Stimulated activated naive CD4-positive, alpha-beta T cell (primary cell): ENCODE data around the gene SHD.
"Not testable (repeated sequence)": the region's sequence is repeated elsewhere in the genome, so short reads cannot be mapped to it uniquely, and the experiment has no call there.

ENCODE experiments used
- DNase-seq, 6 experiments: peaks; one replicate each; lab custom pipeline; 2025; lab: John Stamatoyannopoulos, UW

Gene SHD

GRCh38 chr19:4267101-4267900, 11.8 kb upstream of the SHD start:
- peak; percentile 28 to 63 (median 51) for DNase-seq

GRCh38 chr19:4267901-4268815, 10.9 kb upstream of the SHD start:
- no peak for DNase-seq

- DNase-seq: no peak
These were observed 10.1 kb upstream of the SHD start for GRCh38 chr19:4268816-4269430.

GRCh38 chr19:4272894-4273293, 6.2 kb upstream of the SHD start:
- no peak for DNase-seq

GRCh38 chr19:4274321-4274686, 4.8 kb upstream of the SHD start:
- not testable (repeated sequence) for DNase-seq

- no peak for DNase-seq
These were observed 1.8 kb upstream of the SHD start for GRCh38 chr19:4277191-4277696.

- no peak for DNase-seq
These were observed 1.1 kb upstream of the SHD start for GRCh38 chr19:4278010-4278409.

- no peak for DNase-seq
These were observed 132 bp downstream of the SHD start for GRCh38 chr19:4279267-4279529.

- DNase-seq: no peak
These were observed 710 bp downstream of the SHD start for GRCh38 chr19:4279530-4280422.

GRCh38 chr19:4284176-4284958, 5.3 kb downstream of the SHD start:
- DNase-seq: no peak

- no peak for DNase-seq
These were observed 5.9 kb downstream of the SHD start for GRCh38 chr19:4284974-4285373.

GRCh38 chr19:4286141-4286540, 7.1 kb downstream of the SHD start:
- DNase-seq: not testable (repeated sequence)

- DNase-seq: no peak
These were observed 9.2 kb downstream of the SHD start for GRCh38 chr19:4288091-4288777.

- DNase-seq: no peak
These were observed 12.2 kb downstream of the SHD start for GRCh38 chr19:4291184-4291732.

GRCh38 chr19:4292515-4292914, 13.4 kb downstream of the SHD start:
- DNase-seq: no peak

GRCh38 chr19:4294389-4294788, 15.3 kb downstream of the SHD start:
- DNase-seq: no peak

- no peak for DNase-seq
These were observed 17.1 kb downstream of the SHD start for GRCh38 chr19:4295972-4296771.

GRCh38 chr19:4297901-4298809, 19.1 kb downstream of the SHD start:
- no peak for DNase-seq
